ENCODE results near the gene COL5A1.

The COL5A1 gene

DNA sequence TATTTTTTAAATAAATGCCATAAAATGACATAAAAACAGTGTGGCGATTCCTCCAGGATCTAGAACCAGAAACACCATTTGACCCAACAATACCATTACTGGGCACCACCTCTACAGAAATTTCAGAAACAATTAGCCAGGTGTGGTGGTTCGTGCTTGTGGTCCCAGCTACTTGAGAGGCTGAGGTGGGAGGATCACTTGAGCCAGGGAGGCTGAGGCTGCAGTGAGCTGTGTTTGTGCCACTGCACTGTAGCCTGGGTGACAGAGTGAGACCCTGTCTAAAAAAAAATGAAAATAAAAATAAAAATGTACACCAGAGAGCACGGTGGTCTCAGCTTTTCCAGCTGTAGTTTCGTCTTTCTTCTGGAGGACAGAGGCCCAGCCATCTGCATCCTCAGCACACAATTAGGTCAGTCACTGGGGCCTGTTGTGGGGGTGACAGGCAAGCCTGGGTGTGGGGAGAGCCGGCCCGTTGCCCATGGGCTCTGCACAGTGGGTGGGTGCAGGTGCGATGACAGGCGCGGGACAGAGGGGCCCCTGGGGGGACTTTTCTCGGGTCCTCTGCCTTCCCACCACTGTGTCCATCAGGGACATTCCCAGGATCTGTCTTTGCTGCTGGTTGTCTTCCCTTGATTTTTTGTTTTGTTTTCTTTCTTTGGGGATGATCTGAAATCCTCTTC lies 9.8 kb downstream of the COL5A1 start:
- Histone ChIP-seq H3K27ac (no peak overlapping the region), H3K9me3 (ENCODE audit: low read depth, low read length) (no peaks in the 10 kb centered on the region), H3K4me3 (no peak overlapping the region), H3K36me3 (ENCODE audit: insufficient read depth, low read length) (peaks cover 7% of the 10 kb centered on the region; the same call in 1 of the 2 replicates), H3K9ac (ENCODE audit: insufficient read length) (no peak overlapping the region)
- no peak for DNase-seq (ENCODE audit: low read depth, low spot score)
- TF ChIP-seq POLR2AphosphoS5 (IDR thresholded peaks at IDR 0.05; ENCODE audit: borderline replicate concordance, low read depth, low read length) (no peak), FOXP2 (optimal IDR thresholded peaks at IDR 0.05; ENCODE audit: control extremely low read depth, extremely low read length, insufficient read depth) (no peak), EZH2 (IDR thresholded peaks at IDR 0.05) (no peak)

- Histone ChIP-seq H3K9me3 (ENCODE audit: low read depth, low read length) (no peaks in the 10 kb centered on the region), H3K9ac (ENCODE audit: insufficient read length) (no peak overlapping the region), H3K36me3 (ENCODE audit: insufficient read depth, low read length) (peaks cover 7% of the 10 kb centered on the region; the same call in 1 of the 2 replicates), H3K4me3 (no peak overlapping the region), H3K27ac (no peak overlapping the region)
- no peak for TF ChIP-seq POLR2AphosphoS5 (IDR thresholded peaks at IDR 0.05; ENCODE audit: borderline replicate concordance, low read depth, low read length)
- no peak for TF ChIP-seq FOXP2 (optimal IDR thresholded peaks at IDR 0.05; ENCODE audit: control extremely low read depth, extremely low read length, insufficient read depth)
- no peak for TF ChIP-seq EZH2 (IDR thresholded peaks at IDR 0.05)
- DNase-seq (ENCODE audit: low read depth, low spot score): no peak
These were observed 11.0 kb downstream of the COL5A1 start for GRCh38 chr9:134652291-134653225.

GRCh38 chr9:134653259-134654009 lies 11.8 kb downstream of the COL5A1 start:
- Histone ChIP-seq H3K27ac (no peak overlapping the region), H3K36me3 (ENCODE audit: insufficient read depth, low read length) (peaks cover 7% of the 10 kb centered on the region; the same call in 1 of the 2 replicates), H3K9ac (ENCODE audit: insufficient read length) (no peak overlapping the region), H3K4me3 (no peak overlapping the region), H3K9me3 (ENCODE audit: low read depth, low read length) (no peaks in the 10 kb centered on the region)
- no peak for DNase-seq (ENCODE audit: low read depth, low spot score)
- TF ChIP-seq FOXP2 (optimal IDR thresholded peaks at IDR 0.05; ENCODE audit: control extremely low read depth, extremely low read length, insufficient read depth) (no peak), EZH2 (IDR thresholded peaks at IDR 0.05) (no peak), POLR2AphosphoS5 (IDR thresholded peaks at IDR 0.05; ENCODE audit: borderline replicate concordance, low read depth, low read length) (no peak)

DNA sequence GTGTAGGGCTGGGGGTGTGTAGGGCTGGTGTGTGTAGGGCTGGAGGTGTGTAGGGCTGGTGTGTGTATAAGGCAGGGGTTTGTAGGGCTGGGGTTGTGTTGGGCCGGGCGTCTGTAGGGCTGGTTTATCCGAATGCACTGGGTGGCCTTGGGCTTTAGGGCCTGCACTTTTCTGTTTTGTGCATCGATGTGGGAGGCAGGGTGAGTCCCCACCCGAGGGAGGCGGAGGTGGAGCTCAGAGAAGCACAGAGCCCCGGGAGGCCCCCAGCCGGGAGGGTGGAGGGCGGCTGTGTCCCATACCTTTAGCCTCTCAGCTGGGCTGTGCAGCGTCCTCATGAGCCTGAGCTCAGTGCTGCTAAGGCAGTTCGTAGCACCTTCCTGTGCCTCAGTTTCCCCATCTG lies 13.5 kb downstream of the COL5A1 start:
- H3K4me3 ChIP-seq: no peak overlapping the region
- H3K9ac ChIP-seq (ENCODE audit: insufficient read length): no peak overlapping the region
- DNase-seq (ENCODE audit: low read depth, low spot score): no peak
- no peaks in the 10 kb centered on the region for H3K9me3 ChIP-seq (ENCODE audit: low read depth, low read length)
- H3K27ac ChIP-seq: no peak overlapping the region
- no peaks in the 10 kb centered on the region for H3K36me3 ChIP-seq (ENCODE audit: insufficient read depth, low read length)
- TF ChIP-seq FOXP2 (optimal IDR thresholded peaks at IDR 0.05; ENCODE audit: control extremely low read depth, extremely low read length, insufficient read depth) (no peak), EZH2 (IDR thresholded peaks at IDR 0.05) (no peak), POLR2AphosphoS5 (IDR thresholded peaks at IDR 0.05; ENCODE audit: borderline replicate concordance, low read depth, low read length) (no peak)

- Histone ChIP-seq H3K36me3 (ENCODE audit: insufficient read depth, low read length) (no peaks in the 10 kb centered on the region; the same call in 1 of the 2 replicates), H3K4me3 (no peak overlapping the region), H3K9me3 (ENCODE audit: low read depth, low read length) (no peaks in the 10 kb centered on the region), H3K9ac (ENCODE audit: insufficient read length) (no peak overlapping the region), H3K27ac (no peak overlapping the region)
- TF ChIP-seq POLR2AphosphoS5 (IDR thresholded peaks at IDR 0.05; ENCODE audit: borderline replicate concordance, low read depth, low read length) (no peak), EZH2 (IDR thresholded peaks at IDR 0.05) (no peak), FOXP2 (optimal IDR thresholded peaks at IDR 0.05; ENCODE audit: control extremely low read depth, extremely low read length, insufficient read depth) (no peak)
- DNase-seq (ENCODE audit: low read depth, low spot score): no peak
These were observed 14.2 kb downstream of the COL5A1 start for GRCh38 chr9:134655586-134656333.

GRCh38 chr9:134656334-134657006 lies 14.9 kb downstream of the COL5A1 start:
- no peak overlapping the region for H3K27ac ChIP-seq

More at GRCh38 chr9:134656334-134657006, 14.9 kb downstream of the COL5A1 start:
- no peaks in the 10 kb centered on the region for H3K9me3 ChIP-seq (ENCODE audit: low read depth, low read length)
- no peaks in the 10 kb centered on the region; the same call in 1 of the 2 replicates for H3K36me3 ChIP-seq (ENCODE audit: insufficient read depth, low read length)
- no peak for DNase-seq (ENCODE audit: low read depth, low spot score)
- H3K9ac ChIP-seq (ENCODE audit: insufficient read length): no peak overlapping the region
- no peak overlapping the region for H3K4me3 ChIP-seq
- TF ChIP-seq FOXP2 (optimal IDR thresholded peaks at IDR 0.05; ENCODE audit: control extremely low read depth, extremely low read length, insufficient read depth) (no peak), EZH2 (IDR thresholded peaks at IDR 0.05) (no peak), POLR2AphosphoS5 (IDR thresholded peaks at IDR 0.05; ENCODE audit: borderline replicate concordance, low read depth, low read length) (no peak)

All from SK-N-MC (cell line).